Measurements from ENCODE around the gene GUK1.

The GUK1 gene

DNA sequence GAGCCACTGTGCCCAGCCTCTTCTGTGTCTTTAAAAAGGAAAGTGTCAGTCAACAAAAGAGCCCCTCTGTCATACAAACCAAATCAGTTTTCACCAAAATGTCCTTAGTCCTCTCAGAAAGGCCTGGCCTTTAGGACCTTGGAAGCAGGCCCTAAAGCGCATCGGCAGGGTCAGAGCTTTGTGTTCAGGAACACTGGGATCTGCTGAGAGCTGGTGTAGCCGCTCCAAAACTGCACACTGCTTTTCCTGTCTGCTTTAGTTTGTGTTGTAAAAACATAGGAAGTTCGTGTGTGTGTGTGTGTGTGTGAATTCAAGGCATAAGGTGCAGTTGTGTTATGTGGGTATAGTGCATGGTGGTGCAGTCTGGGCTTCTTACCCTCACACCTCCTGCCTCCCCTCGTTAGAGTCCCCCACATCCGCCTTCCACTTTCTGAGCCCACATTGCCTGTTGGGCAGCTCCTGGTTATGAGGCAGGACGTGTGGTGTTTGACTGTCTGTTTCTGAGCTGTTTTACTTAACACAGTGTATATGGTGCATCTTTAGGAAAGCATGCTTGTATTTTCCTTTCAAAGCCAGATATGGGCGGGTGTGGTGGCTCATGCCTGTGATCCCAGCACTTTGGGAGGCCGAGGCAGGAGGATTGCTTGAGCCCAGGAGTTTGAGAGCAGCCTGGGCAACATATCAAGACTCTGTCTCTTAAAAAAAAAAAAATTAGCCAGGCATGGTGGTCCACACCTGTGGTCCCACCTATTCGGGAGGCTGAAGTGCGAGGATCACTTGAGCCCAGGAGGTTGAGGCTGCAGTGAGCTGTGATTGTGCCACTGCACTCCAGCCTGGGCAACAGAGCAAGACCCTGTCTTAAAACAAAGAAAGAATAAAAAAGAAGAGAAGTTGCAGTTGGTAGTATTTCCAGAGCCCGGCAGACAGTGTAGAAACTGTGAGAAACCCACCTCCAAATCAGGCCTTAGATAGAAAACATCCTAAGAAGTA lies 37.9 kb downstream of the GUK1 start:
- no peak overlapping the region for H3K4me3 ChIP-seq (ENCODE audit: low read depth, low read length)
- TF ChIP-seq, protein P1, sequence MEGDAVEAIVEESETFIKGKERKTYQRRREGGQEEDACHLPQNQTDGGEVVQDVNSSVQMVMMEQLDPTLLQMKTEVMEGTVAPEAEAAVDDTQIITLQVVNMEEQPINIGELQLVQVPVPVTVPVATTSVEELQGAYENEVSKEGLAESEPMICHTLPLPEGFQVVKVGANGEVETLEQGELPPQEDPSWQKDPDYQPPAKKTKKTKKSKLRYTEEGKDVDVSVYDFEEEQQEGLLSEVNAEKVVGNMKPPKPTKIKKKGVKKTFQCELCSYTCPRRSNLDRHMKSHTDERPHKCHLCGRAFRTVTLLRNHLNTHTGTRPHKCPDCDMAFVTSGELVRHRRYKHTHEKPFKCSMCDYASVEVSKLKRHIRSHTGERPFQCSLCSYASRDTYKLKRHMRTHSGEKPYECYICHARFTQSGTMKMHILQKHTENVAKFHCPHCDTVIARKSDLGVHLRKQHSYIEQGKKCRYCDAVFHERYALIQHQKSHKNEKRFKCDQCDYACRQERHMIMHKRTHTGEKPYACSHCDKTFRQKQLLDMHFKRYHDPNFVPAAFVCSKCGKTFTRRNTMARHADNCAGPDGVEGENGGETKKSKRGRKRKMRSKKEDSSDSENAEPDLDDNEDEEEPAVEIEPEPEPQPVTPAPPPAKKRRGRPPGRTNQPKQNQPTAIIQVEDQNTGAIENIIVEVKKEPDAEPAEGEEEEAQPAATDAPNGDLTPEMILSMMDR (IDR thresholded peaks at IDR 0.05; ENCODE audit: insufficient read depth, low read length, missing control alignments), result no peak
- no peak for DNase-seq (ENCODE audit: low read depth, low spot score)
- POLR2A ChIA-PET, result interaction anchor here (0.8 kb wide), 1 partner anchor 12 kb away, joined by 3 read pairs; the partner anchor contains the start of gene IBA57
- CTCF ChIA-PET, result interaction anchor here (6.8 kb wide), 1 partner anchor 11 kb away, joined by 47 read pairs; the partner anchor contains the start of gene IBA57

- ChIA-PET POLR2A (no interaction called here), CTCF (interaction anchor here (6.8 kb wide), 1 partner anchor 12 kb away, joined by 47 read pairs; the partner anchor contains the start of gene IBA57)
- no peak for DNase-seq (ENCODE audit: low read depth, low spot score)
- TF ChIP-seq, protein P1 (IDR thresholded peaks at IDR 0.05; ENCODE audit: insufficient read depth, low read length, missing control alignments), result no peak
- H3K4me3 ChIP-seq (ENCODE audit: low read depth, low read length), result no peak overlapping the region
Measured at GRCh38 chr1:228178737-228179684, 38.9 kb downstream of the GUK1 start.

DNA sequence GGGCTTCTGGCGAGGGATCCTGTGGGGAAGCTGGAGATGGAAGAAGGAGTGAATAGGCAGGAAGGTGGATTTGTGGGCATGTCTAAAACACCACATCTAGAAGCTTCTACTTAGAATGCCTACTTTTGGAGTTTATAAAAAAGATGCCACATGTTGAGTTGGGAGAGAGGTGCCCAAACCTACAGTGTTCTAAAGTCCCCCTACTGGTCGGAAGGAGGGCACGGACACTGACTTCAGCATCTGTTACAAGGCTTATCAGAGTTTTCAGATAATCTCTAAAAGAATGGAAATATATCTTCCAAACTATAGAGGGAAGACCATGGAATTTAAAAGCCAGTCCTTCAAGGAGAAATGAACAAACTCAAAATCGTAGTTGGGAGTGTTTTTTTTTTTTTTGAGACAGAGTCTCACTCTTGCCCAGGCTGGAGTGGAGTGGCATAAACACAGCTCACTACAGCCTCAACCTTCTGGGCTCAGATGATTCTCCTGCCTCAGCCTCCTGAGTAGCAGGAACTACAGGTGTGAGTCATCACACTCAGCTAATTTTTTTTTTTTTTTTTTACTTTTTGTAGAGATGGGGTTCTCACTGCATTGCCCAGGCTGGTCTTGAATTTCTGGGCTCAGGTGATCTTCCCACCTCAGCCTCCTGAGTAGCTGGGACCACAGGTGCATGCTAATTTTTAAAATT lies 40.3 kb downstream of the GUK1 start:
- ChIA-PET CTCF (interaction anchor here (0.8 to 6.8 kb wide), 3 partner anchors 14 to 50 kb away, joined by 4 to 47 read pairs (median 5); partner anchors contain the start of gene IBA57), POLR2A (interaction anchor here (0.6 kb wide), 1 partner anchor 68 kb away, joined by 3 read pairs; no protein-coding TSS in a partner anchor)
- no peak overlapping the region for H3K4me3 ChIP-seq (ENCODE audit: low read depth, low read length)
- TF ChIP-seq, protein P1 (IDR thresholded peaks at IDR 0.05; ENCODE audit: insufficient read depth, low read length, missing control alignments), result no peak
- no peak for DNase-seq (ENCODE audit: low read depth, low spot score)

GRCh38 chr1:228180959-228181644 lies 41.0 kb downstream of the GUK1 start:
- DNase-seq (ENCODE audit: low read depth, low spot score), result no peak
- no peak overlapping the region for H3K4me3 ChIP-seq (ENCODE audit: low read depth, low read length)
- ChIA-PET POLR2A (interaction anchor here (0.6 kb wide), 1 partner anchor 68 kb away, joined by 3 read pairs; no protein-coding TSS in a partner anchor), CTCF (interaction anchor here (0.8 to 6.8 kb wide), 3 partner anchors 14 to 50 kb away, joined by 4 to 47 read pairs (median 5); partner anchors contain the start of gene IBA57)
- TF ChIP-seq, protein P1 (IDR thresholded peaks at IDR 0.05; ENCODE audit: insufficient read depth, low read length, missing control alignments), result no peak

GRCh38 chr1:228181645-228182034 lies 41.6 kb downstream of the GUK1 start:
- CTCF ChIA-PET, result interaction anchor here (1.1 to 6.8 kb wide), 2 partner anchors 15 to 33 kb away, joined by 5 to 47 read pairs; partner anchors contain the start of gene IBA57
- no peak for DNase-seq (ENCODE audit: low read depth, low spot score)
- POLR2A ChIA-PET, result no interaction called here
- no peak overlapping the region for H3K4me3 ChIP-seq (ENCODE audit: low read depth, low read length)
- TF ChIP-seq, protein P1 (IDR thresholded peaks at IDR 0.05; ENCODE audit: insufficient read depth, low read length, missing control alignments), result no peak

Measured in AG04449 (cell line).